ENCODE results near the gene CFTR.
A peak's percentile ranks its signal among the peaks of the same experiment; 100 is the strongest.

CFTR gene

GRCh38 chr7:117659531-117660011 is 179.7 kb downstream of the CFTR start:
- no peak overlapping the region for H3K9ac ChIP-seq (ENCODE audit: low read length in 5 of 5)
- peak overlapping the region; percentile 11 for H3K27ac ChIP-seq (ENCODE audit: low read depth, low read length)
- no peaks in the 10 kb centered on the region for H3K27me3 ChIP-seq (ENCODE audit: control insufficient read depth in 5 of 5, insufficient read depth in 4 of 5, low read length in 5 of 5)
- H3K9me3 ChIP-seq (ENCODE audit: control insufficient read depth in 5 of 5, low read length in 5 of 5), result no peaks in the 10 kb centered on the region
- H3K4me3 ChIP-seq (ENCODE audit: low read depth in 1 of 5, low read length in 5 of 5), result no peak overlapping the region
- no peaks in the 10 kb centered on the region for H3K36me3 ChIP-seq (ENCODE audit: control insufficient read depth in 5 of 5, insufficient read depth in 5 of 5, low read length in 5 of 5)
- H3K4me1 ChIP-seq (ENCODE audit: control insufficient read depth in 5 of 5, insufficient read depth in 5 of 5, low read length in 5 of 5), result peaks cover 0 to 8% (median 0%) of the 10 kb centered on the region in 5 donors

DNA sequence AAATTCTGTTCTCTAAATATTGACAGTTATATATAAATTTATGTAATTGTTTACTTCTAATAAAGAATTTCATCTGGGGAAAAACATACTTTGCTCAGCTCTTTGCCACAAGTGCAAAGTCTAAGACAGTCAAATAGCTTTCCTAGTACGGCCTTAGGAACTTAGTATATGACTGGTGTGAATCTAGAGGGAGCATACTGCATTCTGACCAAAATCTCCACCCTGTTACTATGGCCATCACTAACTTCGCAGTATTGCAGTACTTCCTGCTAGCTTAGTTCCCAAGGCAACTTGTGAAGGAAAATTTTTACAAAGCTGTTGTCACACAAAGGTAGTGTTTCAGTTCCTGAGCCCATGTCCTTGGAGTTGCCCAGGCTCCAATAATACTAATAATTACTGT is 181.5 kb downstream of the CFTR start:
- no peak overlapping the region for H3K4me3 ChIP-seq (ENCODE audit: low read depth in 1 of 5, low read length in 5 of 5)
- no peaks in the 10 kb centered on the region for H3K36me3 ChIP-seq (ENCODE audit: control insufficient read depth in 5 of 5, insufficient read depth in 5 of 5, low read length in 5 of 5)
- H3K9ac ChIP-seq (ENCODE audit: low read length in 5 of 5), result no peak overlapping the region
- no peaks in the 10 kb centered on the region for H3K27me3 ChIP-seq (ENCODE audit: control insufficient read depth in 5 of 5, insufficient read depth in 4 of 5, low read length in 5 of 5)
- H3K4me1 ChIP-seq (ENCODE audit: control insufficient read depth in 5 of 5, insufficient read depth in 5 of 5, low read length in 5 of 5), result peaks cover 0 to 8% (median 0%) of the 10 kb centered on the region in 5 donors
- no peak overlapping the region for H3K27ac ChIP-seq (ENCODE audit: low read depth, low read length)
- H3K9me3 ChIP-seq (ENCODE audit: control insufficient read depth in 5 of 5, low read length in 5 of 5), result no peaks in the 10 kb centered on the region

DNA sequence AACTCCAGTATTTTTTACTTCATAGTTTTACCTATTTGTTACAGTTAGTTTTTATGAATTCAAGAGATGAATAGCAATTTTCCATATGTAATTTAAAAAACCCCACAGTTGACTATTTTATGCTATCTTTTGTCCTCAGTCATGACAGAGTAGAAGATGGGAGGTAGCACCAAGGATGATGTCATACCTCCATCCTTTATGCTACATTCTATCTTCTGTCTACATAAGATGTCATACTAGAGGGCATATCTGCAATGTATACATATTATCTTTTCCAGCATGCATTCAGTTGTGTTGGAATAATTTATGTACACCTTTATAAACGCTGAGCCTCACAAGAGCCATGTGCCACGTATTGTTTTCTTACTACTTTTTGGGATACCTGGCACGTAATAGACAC is 184.2 kb downstream of the CFTR start:
- Histone ChIP-seq H3K27me3 (ENCODE audit: control insufficient read depth in 5 of 5, insufficient read depth in 4 of 5, low read length in 5 of 5) (no peaks in the 10 kb centered on the region), H3K36me3 (ENCODE audit: control insufficient read depth in 5 of 5, insufficient read depth in 5 of 5, low read length in 5 of 5) (no peaks in the 10 kb centered on the region), H3K4me1 (ENCODE audit: control insufficient read depth in 5 of 5, insufficient read depth in 5 of 5, low read length in 5 of 5) (peaks cover 0 to 18% (median 8%) of the 10 kb centered on the region in 5 donors), H3K4me3 (ENCODE audit: low read depth in 1 of 5, low read length in 5 of 5) (no peak overlapping the region), H3K9ac (ENCODE audit: low read length in 5 of 5) (no peak overlapping the region), H3K27ac (ENCODE audit: low read depth, low read length) (no peak overlapping the region), H3K9me3 (ENCODE audit: control insufficient read depth in 5 of 5, low read length in 5 of 5) (no peaks in the 10 kb centered on the region)

DNA sequence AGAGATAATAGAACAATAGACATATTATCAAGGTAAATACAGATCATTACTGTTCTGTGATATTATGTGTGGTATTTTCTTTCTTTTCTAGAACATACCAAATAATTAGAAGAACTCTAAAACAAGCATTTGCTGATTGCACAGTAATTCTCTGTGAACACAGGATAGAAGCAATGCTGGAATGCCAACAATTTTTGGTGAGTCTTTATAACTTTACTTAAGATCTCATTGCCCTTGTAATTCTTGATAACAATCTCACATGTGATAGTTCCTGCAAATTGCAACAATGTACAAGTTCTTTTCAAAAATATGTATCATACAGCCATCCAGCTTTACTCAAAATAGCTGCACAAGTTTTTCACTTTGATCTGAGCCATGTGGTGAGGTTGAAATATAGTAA is 185.5 kb downstream of the CFTR start:
- no peaks in the 10 kb centered on the region for H3K36me3 ChIP-seq (ENCODE audit: control insufficient read depth in 5 of 5, insufficient read depth in 5 of 5, low read length in 5 of 5)
- no peaks in the 10 kb centered on the region for H3K27me3 ChIP-seq (ENCODE audit: control insufficient read depth in 5 of 5, insufficient read depth in 4 of 5, low read length in 5 of 5)

DNA sequence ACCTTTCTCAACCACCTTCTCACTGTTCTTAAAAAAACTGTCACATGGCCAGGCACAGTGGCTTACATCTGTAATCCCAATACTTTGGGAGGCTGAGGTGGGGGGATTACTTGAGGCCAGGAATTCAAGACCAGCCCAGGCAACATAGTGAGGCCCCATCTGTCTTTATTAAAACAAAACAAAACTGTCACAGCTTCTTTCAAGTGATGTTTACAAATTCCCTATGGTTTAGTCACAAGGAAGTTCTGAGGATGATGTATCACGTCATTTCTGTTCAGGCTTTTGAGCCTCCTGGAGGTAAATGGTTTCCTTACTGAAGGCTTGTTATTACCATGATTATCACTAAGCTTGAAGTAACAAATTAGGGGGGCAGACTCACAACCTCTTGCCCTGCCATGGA is 186.2 kb downstream of the CFTR start:
- Histone ChIP-seq H3K9ac (ENCODE audit: low read length in 5 of 5) (no peak overlapping the region), H3K27ac (ENCODE audit: low read depth, low read length) (no peak overlapping the region), H3K9me3 (ENCODE audit: control insufficient read depth in 5 of 5, low read length in 5 of 5) (no peaks in the 10 kb centered on the region), H3K4me3 (ENCODE audit: low read depth in 1 of 5, low read length in 5 of 5) (no peak overlapping the region), H3K4me1 (ENCODE audit: control insufficient read depth in 5 of 5, insufficient read depth in 5 of 5, low read length in 5 of 5) (peaks cover 0 to 22% (median 17%) of the 10 kb centered on the region in 5 donors), H3K27me3 (ENCODE audit: control insufficient read depth in 5 of 5, insufficient read depth in 4 of 5, low read length in 5 of 5) (no peaks in the 10 kb centered on the region), H3K36me3 (ENCODE audit: control insufficient read depth in 5 of 5, insufficient read depth in 5 of 5, low read length in 5 of 5) (no peaks in the 10 kb centered on the region)

More for the DNA sequence above, 185.5 kb downstream of the CFTR start:
- H3K9me3 ChIP-seq (ENCODE audit: control insufficient read depth in 5 of 5, low read length in 5 of 5), result no peaks in the 10 kb centered on the region
- no peak overlapping the region for H3K27ac ChIP-seq (ENCODE audit: low read depth, low read length)
- H3K9ac ChIP-seq (ENCODE audit: low read length in 5 of 5), result no peak overlapping the region
- H3K4me1 ChIP-seq (ENCODE audit: control insufficient read depth in 5 of 5, insufficient read depth in 5 of 5, low read length in 5 of 5), result peaks cover 0 to 18% (median 15%) of the 10 kb centered on the region in 5 donors
- no peak overlapping the region for H3K4me3 ChIP-seq (ENCODE audit: low read depth in 1 of 5, low read length in 5 of 5)

DNA sequence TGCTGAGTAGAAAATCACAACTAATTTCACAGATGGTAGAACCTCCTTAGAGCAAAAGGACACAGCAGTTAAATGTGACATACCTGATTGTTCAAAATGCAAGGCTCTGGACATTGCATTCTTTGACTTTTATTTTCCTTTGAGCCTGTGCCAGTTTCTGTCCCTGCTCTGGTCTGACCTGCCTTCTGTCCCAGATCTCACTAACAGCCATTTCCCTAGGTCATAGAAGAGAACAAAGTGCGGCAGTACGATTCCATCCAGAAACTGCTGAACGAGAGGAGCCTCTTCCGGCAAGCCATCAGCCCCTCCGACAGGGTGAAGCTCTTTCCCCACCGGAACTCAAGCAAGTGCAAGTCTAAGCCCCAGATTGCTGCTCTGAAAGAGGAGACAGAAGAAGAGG is 186.9 kb downstream of the CFTR start:
- Histone ChIP-seq H3K27ac (ENCODE audit: low read depth, low read length) (no peak overlapping the region), H3K9me3 (ENCODE audit: control insufficient read depth in 5 of 5, low read length in 5 of 5) (no peaks in the 10 kb centered on the region), H3K4me3 (ENCODE audit: low read depth in 1 of 5, low read length in 5 of 5) (no peak overlapping the region), H3K9ac (ENCODE audit: low read length in 5 of 5) (no peak overlapping the region), H3K4me1 (ENCODE audit: control insufficient read depth in 5 of 5, insufficient read depth in 5 of 5, low read length in 5 of 5) (peaks cover 0 to 22% (median 17%) of the 10 kb centered on the region in 5 donors), H3K36me3 (ENCODE audit: control insufficient read depth in 5 of 5, insufficient read depth in 5 of 5, low read length in 5 of 5) (no peaks in the 10 kb centered on the region), H3K27me3 (ENCODE audit: control insufficient read depth in 5 of 5, insufficient read depth in 4 of 5, low read length in 5 of 5) (no peaks in the 10 kb centered on the region)

- Histone ChIP-seq H3K27ac (ENCODE audit: low read depth, low read length) (no peak overlapping the region), H3K27me3 (ENCODE audit: control insufficient read depth in 5 of 5, insufficient read depth in 4 of 5, low read length in 5 of 5) (no peaks in the 10 kb centered on the region), H3K4me3 (ENCODE audit: low read depth in 1 of 5, low read length in 5 of 5) (no peak overlapping the region), H3K36me3 (ENCODE audit: control insufficient read depth in 5 of 5, insufficient read depth in 5 of 5, low read length in 5 of 5) (no peaks in the 10 kb centered on the region), H3K9ac (ENCODE audit: low read length in 5 of 5) (no peak overlapping the region), H3K9me3 (ENCODE audit: control insufficient read depth in 5 of 5, low read length in 5 of 5) (no peaks in the 10 kb centered on the region), H3K4me1 (ENCODE audit: control insufficient read depth in 5 of 5, insufficient read depth in 5 of 5, low read length in 5 of 5) (peaks cover 0 to 22% (median 17%) of the 10 kb centered on the region in 5 donors)
Observed at GRCh38 chr7:117667456-117667855, 187.6 kb downstream of the CFTR start.

DNA sequence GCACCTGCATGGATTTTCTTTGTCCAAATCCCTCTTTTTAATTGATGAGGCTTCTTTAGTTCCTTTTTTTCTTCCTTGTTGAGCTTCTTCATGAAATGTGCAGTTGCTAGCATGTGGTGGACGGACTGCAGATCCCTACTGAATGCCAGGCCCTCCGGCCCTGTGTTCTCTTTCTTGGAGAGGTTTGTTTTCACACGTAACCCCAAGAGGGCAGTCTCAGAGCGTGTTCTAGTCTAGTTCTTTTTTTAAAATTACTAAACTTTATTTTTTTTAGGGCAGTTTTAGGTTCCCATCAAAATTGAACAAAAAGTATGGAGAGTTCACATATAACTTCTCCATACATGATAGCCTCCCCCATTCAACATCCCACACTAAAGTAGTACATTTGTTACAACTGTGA is 190.0 kb downstream of the CFTR start:
- Histone ChIP-seq H3K4me1 (ENCODE audit: control insufficient read depth in 5 of 5, insufficient read depth in 5 of 5, low read length in 5 of 5) (peaks cover 0 to 33% (median 21%) of the 10 kb centered on the region in 5 donors), H3K36me3 (ENCODE audit: control insufficient read depth in 5 of 5, insufficient read depth in 5 of 5, low read length in 5 of 5) (no peaks in the 10 kb centered on the region), H3K9me3 (ENCODE audit: control insufficient read depth in 5 of 5, low read length in 5 of 5) (no peaks in the 10 kb centered on the region), H3K4me3 (ENCODE audit: low read depth in 1 of 5, low read length in 5 of 5) (no peak overlapping the region), H3K27me3 (ENCODE audit: control insufficient read depth in 5 of 5, insufficient read depth in 4 of 5, low read length in 5 of 5) (no peaks in the 10 kb centered on the region), H3K27ac (ENCODE audit: low read depth, low read length) (no peak overlapping the region), H3K9ac (ENCODE audit: low read length in 5 of 5) (no peak overlapping the region)

DNA sequence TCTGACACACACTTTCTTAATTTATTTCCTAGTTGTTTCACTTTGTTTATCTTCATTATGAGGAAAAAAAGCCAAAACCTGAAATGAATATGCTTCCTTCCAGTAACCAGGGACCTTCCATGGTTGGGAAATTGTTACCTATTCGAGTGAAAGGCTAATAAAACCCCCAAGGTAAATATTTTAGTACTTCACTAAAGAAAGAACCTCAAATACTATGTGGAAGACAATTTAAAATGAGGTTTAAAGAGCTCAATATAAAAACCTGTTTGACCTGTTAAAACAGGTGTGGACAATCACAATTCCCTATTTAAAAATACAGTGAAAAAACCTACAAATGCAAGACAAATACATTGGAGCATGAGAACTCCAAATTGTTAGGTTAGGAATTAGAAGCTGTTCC is 192.6 kb downstream of the CFTR start:
- no peak overlapping the region for H3K9ac ChIP-seq (ENCODE audit: low read length in 5 of 5)
- H3K36me3 ChIP-seq (ENCODE audit: control insufficient read depth in 5 of 5, insufficient read depth in 5 of 5, low read length in 5 of 5), result no peaks in the 10 kb centered on the region
- H3K27me3 ChIP-seq (ENCODE audit: control insufficient read depth in 5 of 5, insufficient read depth in 4 of 5, low read length in 5 of 5), result no peaks in the 10 kb centered on the region
- H3K9me3 ChIP-seq (ENCODE audit: control insufficient read depth in 5 of 5, low read length in 5 of 5), result no peaks in the 10 kb centered on the region
- no peak overlapping the region for H3K27ac ChIP-seq (ENCODE audit: low read depth, low read length)
- no peak overlapping the region for H3K4me3 ChIP-seq (ENCODE audit: low read depth in 1 of 5, low read length in 5 of 5)
- H3K4me1 ChIP-seq (ENCODE audit: control insufficient read depth in 5 of 5, insufficient read depth in 5 of 5, low read length in 5 of 5), result peaks cover 0 to 34% (median 13%) of the 10 kb centered on the region in 5 donors

- no peaks in the 10 kb centered on the region for H3K36me3 ChIP-seq (ENCODE audit: control insufficient read depth in 5 of 5, insufficient read depth in 5 of 5, low read length in 5 of 5)
- H3K27ac ChIP-seq (ENCODE audit: low read depth, low read length), result no peak overlapping the region
- no peak overlapping the region for H3K9ac ChIP-seq (ENCODE audit: low read length in 5 of 5)
- peaks cover 0 to 34% (median 13%) of the 10 kb centered on the region in 5 donors for H3K4me1 ChIP-seq (ENCODE audit: control insufficient read depth in 5 of 5, insufficient read depth in 5 of 5, low read length in 5 of 5)
- no peaks in the 10 kb centered on the region for H3K9me3 ChIP-seq (ENCODE audit: control insufficient read depth in 5 of 5, low read length in 5 of 5)
- H3K27me3 ChIP-seq (ENCODE audit: control insufficient read depth in 5 of 5, insufficient read depth in 4 of 5, low read length in 5 of 5), result no peaks in the 10 kb centered on the region
- no peak overlapping the region for H3K4me3 ChIP-seq (ENCODE audit: low read depth in 1 of 5, low read length in 5 of 5)
Observed at GRCh38 chr7:117673367-117673766, 193.5 kb downstream of the CFTR start.

GRCh38 chr7:117673839-117674238 is 194.0 kb downstream of the CFTR start:
- H3K36me3 ChIP-seq (ENCODE audit: control insufficient read depth in 5 of 5, insufficient read depth in 5 of 5, low read length in 5 of 5), result no peaks in the 10 kb centered on the region
- H3K9ac ChIP-seq (ENCODE audit: low read length in 5 of 5), result no peak overlapping the region
- H3K4me1 ChIP-seq (ENCODE audit: control insufficient read depth in 5 of 5, insufficient read depth in 5 of 5, low read length in 5 of 5), result peaks cover 0 to 34% (median 13%) of the 10 kb centered on the region in 5 donors
- no peak overlapping the region for H3K4me3 ChIP-seq (ENCODE audit: low read depth in 1 of 5, low read length in 5 of 5)
- no peak overlapping the region for H3K27ac ChIP-seq (ENCODE audit: low read depth, low read length)
- H3K9me3 ChIP-seq (ENCODE audit: control insufficient read depth in 5 of 5, low read length in 5 of 5), result no peaks in the 10 kb centered on the region
- no peaks in the 10 kb centered on the region for H3K27me3 ChIP-seq (ENCODE audit: control insufficient read depth in 5 of 5, insufficient read depth in 4 of 5, low read length in 5 of 5)

Measured in subcutaneous abdominal adipose tissue (tissue), 5 donors.